Measurements from ENCODE around the gene TUBGCP2. TPM values are rescaled to one million over a fixed set of nuclear protein-coding genes. Genes with fewer than 3 reads are reported as not detected.

TUBGCP2 gene
- total and polyA plus RNA-seq, 2 donors from 2014 or later: 61.4 to 93.3 TPM

- peak; percentile 67 for TF ChIP-seq CTCF (IDR thresholded peaks at IDR 0.05; ENCODE audit: borderline replicate concordance, extremely low read depth, insufficient read depth)
- intact Hi-C loops (cut with DNase I): no loop called here
- no peaks in the 10 kb centered on the region for H3K36me3 ChIP-seq (ENCODE audit: control insufficient read depth in 2 of 3, insufficient read depth in 3 of 3, low read length in 3 of 3)
- H3K27ac ChIP-seq (ENCODE audit: low read depth in 2 of 2, low read length in 2 of 2): no peak overlapping the region
- FAIRE-seq: no peak
- H3K4me1 ChIP-seq (ENCODE audit: control insufficient read depth in 2 of 3, insufficient read depth in 2 of 3, low read depth in 1 of 3, low read length in 3 of 3): peaks cover 0 to 2% (median 0%) of the 10 kb centered on the region in 3 donors
- H3K9me3 ChIP-seq (ENCODE audit: control insufficient read depth in 2 of 3, insufficient read depth in 1 of 3, low read length in 3 of 3): no peaks in the 10 kb centered on the region
- H3K9ac ChIP-seq (ENCODE audit: low read length in 3 of 3): no peak overlapping the region
- DNase-seq: peak; percentile 73 to 87 (median 81)
- no peak overlapping the region for H3K4me3 ChIP-seq (ENCODE audit: low read length in 3 of 3)
- H3K27me3 ChIP-seq (ENCODE audit: control insufficient read depth, insufficient read depth, low read length): peaks cover 6% of the 10 kb centered on the region
Measured at GRCh38 chr10:133318494-133319127, 9.9 kb upstream of the TUBGCP2 start.

DNA sequence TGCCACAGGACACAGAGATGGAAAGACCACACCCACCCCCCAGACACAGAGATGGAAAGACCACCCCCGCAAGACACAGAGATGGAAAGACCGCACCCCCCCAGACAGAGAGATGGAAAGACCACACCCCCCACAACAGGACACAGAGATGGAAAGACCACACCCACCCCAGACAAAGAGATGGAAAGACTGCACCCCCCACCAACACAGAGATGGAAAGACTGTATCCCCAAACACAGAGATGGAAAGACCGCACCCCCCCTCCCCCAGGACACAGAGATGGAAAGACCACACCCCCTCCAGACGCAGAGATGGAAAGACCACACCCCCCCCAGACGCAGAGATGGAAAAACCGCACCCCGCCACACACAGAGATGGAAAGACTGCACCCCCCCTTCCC is 8.1 kb upstream of the TUBGCP2 start:
- no peak overlapping the region for H3K9ac ChIP-seq (ENCODE audit: low read length in 3 of 3)
- H3K4me3 ChIP-seq (ENCODE audit: low read length in 3 of 3): no peak overlapping the region
- H3K27me3 ChIP-seq (ENCODE audit: control insufficient read depth, insufficient read depth, low read length): peaks cover 6% of the 10 kb centered on the region
- TF ChIP-seq CTCF (IDR thresholded peaks at IDR 0.05; ENCODE audit: borderline replicate concordance, extremely low read depth, insufficient read depth): no peak
- FAIRE-seq: no peak
- peak in 1 of 5 donors; percentile 17 for DNase-seq
- peaks cover 0 to 2% (median 0%) of the 10 kb centered on the region in 3 donors for H3K4me1 ChIP-seq (ENCODE audit: control insufficient read depth in 2 of 3, insufficient read depth in 2 of 3, low read depth in 1 of 3, low read length in 3 of 3)
- no peaks in the 10 kb centered on the region for H3K9me3 ChIP-seq (ENCODE audit: control insufficient read depth in 2 of 3, insufficient read depth in 1 of 3, low read length in 3 of 3)
- intact Hi-C loops (cut with DNase I): no loop called here
- H3K27ac ChIP-seq (ENCODE audit: low read depth in 2 of 2, low read length in 2 of 2): no peak overlapping the region
- H3K36me3 ChIP-seq (ENCODE audit: control insufficient read depth in 2 of 3, insufficient read depth in 3 of 3, low read length in 3 of 3): peaks cover 0 to 4% (median 2%) of the 10 kb centered on the region in 3 donors

DNA sequence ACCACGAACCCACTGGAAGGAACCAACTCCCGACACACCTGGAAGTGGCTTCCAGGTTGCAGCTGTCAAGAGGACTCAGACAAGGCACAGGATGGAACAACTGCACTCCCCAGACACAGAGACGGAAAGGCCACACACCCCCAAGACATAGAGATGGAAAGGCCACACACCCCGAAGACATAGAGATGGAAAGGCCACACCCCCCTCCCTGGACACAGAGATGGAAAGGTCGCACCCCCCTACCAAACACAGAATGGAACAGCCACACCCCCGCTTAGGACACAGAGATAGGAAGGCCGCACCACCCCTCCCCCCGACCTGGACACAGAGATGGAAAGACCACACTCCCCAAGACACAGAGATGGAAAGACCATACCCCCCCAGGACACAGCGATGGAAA is 7.6 kb upstream of the TUBGCP2 start:
- Histone ChIP-seq H3K9ac (ENCODE audit: low read length in 3 of 3) (no peak overlapping the region), H3K4me1 (ENCODE audit: control insufficient read depth in 2 of 3, insufficient read depth in 2 of 3, low read depth in 1 of 3, low read length in 3 of 3) (peaks cover 0 to 2% (median 0%) of the 10 kb centered on the region in 3 donors), H3K27me3 (ENCODE audit: control insufficient read depth, insufficient read depth, low read length) (peaks cover 6% of the 10 kb centered on the region), H3K4me3 (ENCODE audit: low read length in 3 of 3) (no peak overlapping the region), H3K36me3 (ENCODE audit: control insufficient read depth in 2 of 3, insufficient read depth in 3 of 3, low read length in 3 of 3) (peaks cover 0 to 8% (median 2%) of the 10 kb centered on the region in 3 donors), H3K27ac (ENCODE audit: low read depth in 2 of 2, low read length in 2 of 2) (no peak overlapping the region), H3K9me3 (ENCODE audit: control insufficient read depth in 2 of 3, insufficient read depth in 1 of 3, low read length in 3 of 3) (no peaks in the 10 kb centered on the region)
- FAIRE-seq (no peak), DNase-seq (peak in 1 of 5 donors; percentile 57)
- no peak for TF ChIP-seq CTCF (IDR thresholded peaks at IDR 0.05; ENCODE audit: borderline replicate concordance, extremely low read depth, insufficient read depth)
- intact Hi-C loops (cut with DNase I): no loop called here
